IMR-90 (cell line): Measurements from ENCODE around the gene PI4KA.

Experiments
- BHLHE40 ChIP-seq: fragments of 150-350 bp; IDR thresholded peaks from 2 replicates; pipeline ENCODE4 v1.6.1; 2016; ENCODE audit warnings: mild to moderate bottlenecking, low read depth, low read length
- CTCF ChIP-seq: conservative IDR thresholded peaks from 2 replicates; pipeline ENCODE4 v1.5.1; 2012; ENCODE audit warnings: mild to moderate bottlenecking, low read depth, low read length, improper control_type of control experiment
- POLR2A ChIP-seq: IDR thresholded peaks from 2 replicates; pipeline ENCODE4 v1.6.1; 2012; ENCODE audit warnings: mild to moderate bottlenecking, low read depth, low read length
- RAD21 ChIP-seq: IDR thresholded peaks from 2 replicates; pipeline ENCODE4 v1.6.1; 2012; ENCODE audit warnings: low read length, improper control_type of control experiment
- SMC3 ChIP-seq: fragments of 150-350 bp; IDR thresholded peaks from 2 replicates; pipeline ENCODE4 v1.6.1; 2016; ENCODE audit warnings: low read depth, mild to moderate bottlenecking, antibody characterized with exemption, low read length, moderate library complexity
- USF2 ChIP-seq: fragments of 150-350 bp; IDR thresholded peaks from 2 replicates; pipeline ENCODE4 v1.6.1; 2017; ENCODE audit warnings: mild to moderate bottlenecking, antibody characterized with exemption, low read length, low read depth

GRCh38 chr22:20728523-20729190 lies 130.0 kb downstream of the PI4KA start:
- TF ChIP-seq CTCF (no peak), POLR2A (no peak), RAD21 (no peak), SMC3 (no peak), USF2 (no peak), BHLHE40 (no peak)
